Measurements from ENCODE around the gene TMEM204.

TMEM204 gene

DNA sequence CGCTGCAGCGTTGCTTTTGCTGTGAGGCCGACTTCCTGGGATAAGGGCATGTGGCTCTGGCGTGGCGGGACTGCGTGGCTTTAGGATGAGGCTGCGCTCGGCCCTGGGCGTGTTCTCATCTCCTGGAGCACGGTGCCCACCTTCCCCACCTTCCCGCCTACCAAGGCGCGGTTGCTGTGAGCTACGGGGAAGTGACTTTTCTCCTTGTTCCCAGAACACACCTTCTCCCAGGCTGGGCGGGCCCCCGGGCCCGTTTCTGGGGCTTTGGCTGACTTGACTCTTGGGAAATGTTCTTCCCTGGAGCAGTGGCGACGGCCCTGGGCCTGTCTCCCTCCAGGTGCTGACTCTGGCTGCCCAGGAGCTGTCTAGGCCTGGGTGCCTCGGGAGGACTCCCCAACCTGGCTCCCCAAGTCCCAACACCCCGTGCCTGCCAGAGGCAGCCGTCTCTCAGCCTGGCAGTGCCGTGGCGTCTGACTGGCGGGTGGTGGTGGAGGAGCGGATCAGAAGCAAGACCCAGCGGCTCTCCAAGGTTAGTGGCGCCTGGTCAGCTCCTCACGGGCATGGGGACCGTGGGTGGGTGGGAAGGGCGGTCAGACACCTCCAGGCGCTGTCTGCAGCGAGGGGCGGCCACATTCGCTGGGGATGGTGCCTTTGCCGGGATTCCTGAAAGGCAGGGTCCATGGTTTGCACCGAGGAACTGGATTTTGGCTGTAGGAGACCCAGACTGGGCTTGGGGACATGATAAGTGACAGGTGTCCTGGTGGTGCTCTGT, 28.2 kb upstream of the TMEM204 start:
- 0 out of 2 replicates have a peak overlapping the region, but pooled peaks have one; percentile 1 for H3K27ac ChIP-seq
- ChIA-PET CTCF (no interaction called here), POLR2A (ENCODE audit: low non-redundant PET) (interaction anchor here (0.5 kb wide), 1 partner anchor 34 kb away, joined by 3 read pairs; no protein-coding TSS in a partner anchor)
- no peak for DNase-seq (ENCODE audit: low spot score)
- TF ChIP-seq, protein P1, sequence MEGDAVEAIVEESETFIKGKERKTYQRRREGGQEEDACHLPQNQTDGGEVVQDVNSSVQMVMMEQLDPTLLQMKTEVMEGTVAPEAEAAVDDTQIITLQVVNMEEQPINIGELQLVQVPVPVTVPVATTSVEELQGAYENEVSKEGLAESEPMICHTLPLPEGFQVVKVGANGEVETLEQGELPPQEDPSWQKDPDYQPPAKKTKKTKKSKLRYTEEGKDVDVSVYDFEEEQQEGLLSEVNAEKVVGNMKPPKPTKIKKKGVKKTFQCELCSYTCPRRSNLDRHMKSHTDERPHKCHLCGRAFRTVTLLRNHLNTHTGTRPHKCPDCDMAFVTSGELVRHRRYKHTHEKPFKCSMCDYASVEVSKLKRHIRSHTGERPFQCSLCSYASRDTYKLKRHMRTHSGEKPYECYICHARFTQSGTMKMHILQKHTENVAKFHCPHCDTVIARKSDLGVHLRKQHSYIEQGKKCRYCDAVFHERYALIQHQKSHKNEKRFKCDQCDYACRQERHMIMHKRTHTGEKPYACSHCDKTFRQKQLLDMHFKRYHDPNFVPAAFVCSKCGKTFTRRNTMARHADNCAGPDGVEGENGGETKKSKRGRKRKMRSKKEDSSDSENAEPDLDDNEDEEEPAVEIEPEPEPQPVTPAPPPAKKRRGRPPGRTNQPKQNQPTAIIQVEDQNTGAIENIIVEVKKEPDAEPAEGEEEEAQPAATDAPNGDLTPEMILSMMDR (conservative IDR thresholded peaks at IDR 0.05; ENCODE audit: low read depth): no peak

DNA sequence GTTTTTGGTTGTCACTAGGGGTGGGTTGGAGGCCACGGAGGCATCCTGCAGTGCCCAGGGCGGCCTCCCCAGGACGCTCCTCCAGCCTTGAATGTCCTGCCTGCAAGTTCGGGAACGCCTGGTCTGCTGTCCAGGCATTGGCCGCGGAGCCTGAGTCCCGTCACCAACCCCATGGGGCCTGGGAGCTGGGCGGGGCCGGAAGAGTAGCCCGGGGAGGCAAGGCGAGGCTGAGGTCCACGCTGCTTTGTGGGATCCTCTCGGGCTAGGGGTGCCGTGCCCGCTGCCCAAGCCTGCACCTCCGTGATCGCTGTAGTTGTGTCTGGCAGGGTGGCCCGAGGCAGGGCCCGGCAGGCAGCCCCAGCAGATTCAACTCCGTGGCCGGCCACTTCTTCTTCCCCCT, 27.6 kb upstream of the TMEM204 start:
- H3K27ac ChIP-seq: no peak overlapping the region
- TF ChIP-seq, protein P1 (conservative IDR thresholded peaks at IDR 0.05; ENCODE audit: low read depth): no peak
- POLR2A ChIA-PET (ENCODE audit: low non-redundant PET): no interaction called here
- CTCF ChIA-PET: no interaction called here
- DNase-seq (ENCODE audit: low spot score): no peak

DNA sequence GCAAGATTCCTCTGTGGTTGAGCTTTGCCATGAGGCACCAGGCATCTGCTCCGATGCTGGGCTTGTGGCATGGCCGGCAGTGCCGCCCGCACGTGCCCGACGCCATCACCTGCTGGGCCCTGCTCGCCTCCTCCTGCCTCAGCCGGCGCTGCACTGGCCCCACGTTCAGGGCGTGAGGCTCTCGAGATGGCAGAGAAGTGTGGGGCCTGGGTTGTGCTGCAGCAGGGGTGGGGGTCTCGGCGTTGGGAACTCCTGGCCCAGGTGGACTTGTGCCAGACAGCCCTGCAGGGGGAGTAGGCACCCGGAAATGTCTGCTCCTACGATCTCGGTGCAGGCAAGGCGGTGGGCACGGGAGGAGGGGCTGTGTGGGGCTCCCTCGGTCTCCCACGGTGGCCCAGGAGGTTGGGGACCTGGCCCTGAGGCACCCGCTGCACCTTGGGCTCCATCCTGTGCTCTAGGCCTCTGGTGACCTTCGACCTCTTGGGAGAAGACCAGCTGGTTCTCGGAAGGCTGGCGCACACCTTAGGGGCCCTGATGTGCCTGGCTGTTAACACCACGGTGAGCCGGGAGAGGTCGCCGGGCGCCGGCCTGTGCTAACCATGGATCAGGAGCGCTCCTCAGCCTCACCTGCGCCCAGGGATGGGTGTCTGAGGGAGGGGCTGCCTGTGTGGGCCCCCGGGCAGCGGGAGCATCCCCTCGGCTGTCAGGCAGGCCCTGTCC, 26.8 kb upstream of the TMEM204 start:
- CTCF ChIA-PET: no interaction called here
- TF ChIP-seq, protein P1 (conservative IDR thresholded peaks at IDR 0.05; ENCODE audit: low read depth): no peak

DNA sequence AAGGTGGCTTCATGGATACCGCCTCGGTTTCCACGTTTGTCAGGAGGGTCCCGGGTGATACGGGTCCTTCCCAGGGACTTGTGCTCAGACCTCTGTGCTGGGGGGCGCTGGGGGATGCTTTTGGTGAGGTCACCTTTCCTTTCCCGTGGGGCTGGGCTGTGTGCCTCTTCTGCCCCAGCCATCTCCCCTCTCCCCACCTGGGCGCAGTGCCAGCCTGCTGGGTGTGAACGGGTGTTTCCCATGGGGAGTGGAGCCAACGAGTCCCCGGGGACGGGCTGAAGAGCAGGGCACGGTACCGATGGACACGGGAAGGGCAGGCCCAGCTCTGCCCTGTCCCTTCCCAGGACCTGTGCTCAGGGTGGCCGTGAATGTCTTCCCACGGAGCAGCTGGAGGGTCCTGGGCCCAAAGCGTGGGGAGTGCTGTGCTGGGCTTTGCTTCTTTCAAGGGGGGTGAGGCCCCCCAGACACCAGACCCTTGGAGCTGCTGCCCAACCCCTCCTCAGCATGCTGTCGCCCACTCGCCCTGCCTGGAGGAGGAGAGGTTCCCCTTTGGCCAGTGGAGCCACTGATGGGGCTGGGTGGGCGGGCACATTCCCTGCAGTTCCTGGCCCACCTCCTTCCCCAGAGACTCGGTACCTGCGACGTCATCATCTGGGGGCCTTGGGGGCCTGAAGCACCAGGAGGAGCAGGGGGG, 24.8 kb upstream of the TMEM204 start:
- TF ChIP-seq, protein P1 (conservative IDR thresholded peaks at IDR 0.05; ENCODE audit: low read depth): no peak
- no peak overlapping the region; the same call in 1 of the 2 replicates for H3K27ac ChIP-seq
- no peak for DNase-seq (ENCODE audit: low spot score)
- ChIA-PET POLR2A (ENCODE audit: low non-redundant PET) (no interaction called here), CTCF (no interaction called here)

More for the DNA sequence above, 26.8 kb upstream of the TMEM204 start:
- DNase-seq (ENCODE audit: low spot score): no peak
- POLR2A ChIA-PET (ENCODE audit: low non-redundant PET): no interaction called here
- H3K27ac ChIP-seq: no peak overlapping the region

DNA sequence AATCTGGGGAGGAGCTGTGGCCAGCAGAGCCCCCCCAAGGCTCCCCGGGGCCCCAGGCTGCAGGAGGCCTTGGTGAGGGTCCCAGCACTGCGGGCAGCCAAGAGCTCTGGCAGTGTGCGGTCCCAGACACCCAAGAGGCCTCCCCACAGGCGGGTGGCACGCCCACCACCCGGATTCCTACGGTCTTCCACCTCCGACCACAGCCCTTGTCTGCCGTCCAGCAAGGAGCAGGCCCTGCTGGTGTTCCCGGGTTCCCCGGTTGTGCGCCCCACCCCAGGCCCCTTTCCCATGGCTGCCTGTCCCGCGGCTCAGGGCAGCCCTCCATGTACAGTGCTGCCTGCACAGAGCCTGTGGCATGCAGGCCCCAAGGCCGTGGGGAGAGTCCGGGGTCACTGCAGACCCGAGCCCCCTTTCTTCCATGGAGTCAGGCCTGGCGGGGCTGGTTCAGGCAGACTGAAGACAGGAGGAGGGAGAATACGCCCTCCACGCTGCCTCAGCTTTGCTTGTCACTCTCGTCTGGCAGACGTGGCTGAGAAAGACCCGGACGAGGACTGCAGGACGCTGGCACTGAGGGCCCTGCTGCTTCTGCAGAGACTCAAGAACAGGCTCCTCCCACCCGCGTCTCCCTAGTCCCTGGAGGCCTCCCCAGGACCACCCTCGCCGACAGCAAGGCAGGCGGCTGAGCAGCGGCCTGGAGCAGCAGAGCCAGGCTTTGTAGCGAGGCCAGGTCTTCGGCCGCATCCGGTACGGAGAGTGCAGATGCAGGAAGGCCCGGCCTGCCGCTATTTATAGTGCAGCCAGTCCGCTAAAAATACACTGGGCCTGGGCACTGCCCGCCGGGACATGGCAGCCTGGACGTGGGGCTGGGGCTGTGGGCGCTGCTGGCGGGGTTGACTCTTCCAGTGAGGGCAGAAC, 23.9 kb upstream of the TMEM204 start:
- CTCF ChIA-PET: no interaction called here
- POLR2A ChIA-PET (ENCODE audit: low non-redundant PET): no interaction called here
- TF ChIP-seq, protein P1 (conservative IDR thresholded peaks at IDR 0.05; ENCODE audit: low read depth): no peak
- DNase-seq (ENCODE audit: low spot score): no peak
- H3K27ac ChIP-seq: peak overlapping the region; percentile 17; the same call in 1 of the 2 replicates

All from RWPE1 (cell line).